ENCODE data around the gene ZNF831. TPM values are rescaled to one million over a fixed set of nuclear protein-coding genes. Genes with fewer than 3 reads are reported as not detected.

The ZNF831 gene
- polyA plus RNA-seq, 1 experiment = not detected

- Histone ChIP-seq H3K27me3 (ENCODE audit: control insufficient read depth, insufficient read depth, low read length) (no peaks in the 10 kb centered on the region), H3K4me3 (ENCODE audit: low read depth, low read length) (no peak overlapping the region), H3K36me3 (ENCODE audit: control insufficient read depth, insufficient read depth, low read length) (no peaks in the 10 kb centered on the region)
- no peak for TF ChIP-seq CTCF (IDR thresholded peaks at IDR 0.05; ENCODE audit: insufficient read depth, low read depth, low read length)
- no peak for DNase-seq (ENCODE audit: low read depth)
- ChIA-PET CTCF (no interaction called here), POLR2A (no interaction called here)
Observed at GRCh38 chr20:59152559-59153354, 10.9 kb upstream of the ZNF831 start.

GRCh38 chr20:59153355-59153681 is 10.3 kb upstream of the ZNF831 start:
- no peak for TF ChIP-seq CTCF (IDR thresholded peaks at IDR 0.05; ENCODE audit: insufficient read depth, low read depth, low read length)
- DNase-seq (ENCODE audit: low read depth) = no peak
- no peaks in the 10 kb centered on the region for H3K27me3 ChIP-seq (ENCODE audit: control insufficient read depth, insufficient read depth, low read length)
- ChIA-PET CTCF (no interaction called here), POLR2A (no interaction called here)
- H3K36me3 ChIP-seq (ENCODE audit: control insufficient read depth, insufficient read depth, low read length) = no peaks in the 10 kb centered on the region
- no peak overlapping the region for H3K4me3 ChIP-seq (ENCODE audit: low read depth, low read length)

GRCh38 chr20:59153832-59154231 is 9.8 kb upstream of the ZNF831 start:
- Histone ChIP-seq H3K4me3 (ENCODE audit: low read depth, low read length) (no peak overlapping the region), H3K27me3 (ENCODE audit: control insufficient read depth, insufficient read depth, low read length) (no peaks in the 10 kb centered on the region), H3K36me3 (ENCODE audit: control insufficient read depth, insufficient read depth, low read length) (no peaks in the 10 kb centered on the region)
- POLR2A ChIA-PET = no interaction called here
- CTCF ChIA-PET = no interaction called here
- no peak for TF ChIP-seq CTCF (IDR thresholded peaks at IDR 0.05; ENCODE audit: insufficient read depth, low read depth, low read length)
- DNase-seq (ENCODE audit: low read depth) = no peak

- CTCF ChIA-PET = no interaction called here
- POLR2A ChIA-PET = no interaction called here
- DNase-seq (ENCODE audit: low read depth) = no peak
- no peaks in the 10 kb centered on the region for H3K27me3 ChIP-seq (ENCODE audit: control insufficient read depth, insufficient read depth, low read length)
- no peak for TF ChIP-seq CTCF (IDR thresholded peaks at IDR 0.05; ENCODE audit: insufficient read depth, low read depth, low read length)
- H3K36me3 ChIP-seq (ENCODE audit: control insufficient read depth, insufficient read depth, low read length) = no peaks in the 10 kb centered on the region
- H3K4me3 ChIP-seq (ENCODE audit: low read depth, low read length) = no peak overlapping the region
Observed at GRCh38 chr20:59154317-59155013, 9.2 kb upstream of the ZNF831 start.

- DNase-seq (ENCODE audit: low read depth) = no peak
- Histone ChIP-seq H3K27me3 (ENCODE audit: control insufficient read depth, insufficient read depth, low read length) (no peaks in the 10 kb centered on the region), H3K36me3 (ENCODE audit: control insufficient read depth, insufficient read depth, low read length) (no peaks in the 10 kb centered on the region), H3K4me3 (ENCODE audit: low read depth, low read length) (no peak overlapping the region)
- ChIA-PET CTCF (no interaction called here), POLR2A (no interaction called here)
- no peak for TF ChIP-seq CTCF (IDR thresholded peaks at IDR 0.05; ENCODE audit: insufficient read depth, low read depth, low read length)
Observed at GRCh38 chr20:59157064-59157463, 6.6 kb upstream of the ZNF831 start.

All from BJ (cell line).